Gastroesophageal sphincter (tissue), 3 donors: ENCODE results near the gene APOBEC3F.

Experiments
- CTCF ChIP-seq, 4 experiments: fragments of 200-600 bp in 2 of 4; fragments of 450-650 bp in 2 of 4; sonication (generic) in 1 of 4; IDR thresholded peaks; one replicate each; pipeline ENCODE4 v1.5.1; 2017 to 2019; ENCODE audit warnings: antibody characterized with exemption in 4 of 4, mild to moderate bottlenecking in 2 of 4, moderate library complexity in 2 of 4
- EP300 ChIP-seq: sonication (generic); formaldehyde crosslinking; IDR thresholded peaks from one replicate; pipeline ENCODE4 v1.6.1; 2017; ENCODE audit warnings: antibody characterized with exemption, mild to moderate bottlenecking
- POLR2AphosphoS5 ChIP-seq: sonication (generic); formaldehyde crosslinking; IDR thresholded peaks from one replicate; pipeline ENCODE4 v1.6.1; 2017; ENCODE audit warnings: antibody characterized with exemption

- TF ChIP-seq CTCF (IDR thresholded peaks at IDR 0.05) (no peak), EP300 (no peak), POLR2AphosphoS5 (no peak)
Measured at GRCh38 chr22:39016592-39016991, 24.1 kb upstream of the APOBEC3F start.
